H1 (cell line): ENCODE data around the gene SLC26A11. TPM values are rescaled to one million over a fixed set of nuclear protein-coding genes. Genes with fewer than 3 reads are reported as not detected.

Experiments
- CTCF ChIA-PET: fragments of 300-600 bp; sonication (Branson Sonifier 250); formaldehyde crosslinking; loops from one replicate; lab custom pipeline; 2021; ENCODE audit not compliant: partially characterized antibody; lab: Charles Lee
- POLR2A ChIA-PET: fragments of 300-600 bp; sonication (Branson Sonifier 250); formaldehyde crosslinking; loops from one replicate; lab custom pipeline; 2021; ENCODE audit warnings: inconsistent platforms; ENCODE audit not compliant: partially characterized antibody; lab: Charles Lee
- DNase-seq, 2 experiments: peaks; one replicate each; pipeline versions ENCODE4 v3.0.0 to v3.0.0-alpha.2; 2010 to 2022; ENCODE audit warnings: low spot score in 2 of 2, low read depth in 1 of 2, mixed read lengths in 1 of 2
- FAIRE-seq: peaks from 2 replicates; lab custom pipeline; 2011; peaks lifted over from hg19 to GRCh38; lab: Jason Lieb, UNC
- H2AFZ ChIP-seq: 2 replicates; pipeline ENCODE4 v1.8.1; 2012; ENCODE audit warnings: low read length, inconsistent platforms
- H2AK5ac ChIP-seq: 2 replicates; pipeline ENCODE4 v1.6.1; 2013; ENCODE audit warnings: low read depth, low read length
- H2BK120ac ChIP-seq: replicated peaks from 2 replicates; pipeline ENCODE3; 2013; ENCODE audit warnings: low read depth, low read length, inconsistent platforms
- H2BK12ac ChIP-seq: 2 replicates; pipeline ENCODE4 v1.6.1; 2013; ENCODE audit warnings: low read depth, low read length
- H2BK15ac ChIP-seq: 2 replicates; pipeline ENCODE4 v1.6.1; 2013; ENCODE audit warnings: low read length
- H2BK20ac ChIP-seq: 2 replicates; pipeline ENCODE4 v1.6.1; 2013; ENCODE audit warnings: low read length
- H2BK5ac ChIP-seq: 2 replicates; pipeline ENCODE4 v1.6.1; 2013; ENCODE audit warnings: low read depth, low read length
- H3K14ac ChIP-seq: 2 replicates; pipeline ENCODE4 v1.6.1; 2013; ENCODE audit warnings: inconsistent platforms; ENCODE audit not compliant: insufficient read length
- H3K18ac ChIP-seq: 2 replicates; pipeline ENCODE4 v1.6.1; 2013; ENCODE audit warnings: low read length; ENCODE audit errors: extremely low read depth
- H3K23ac ChIP-seq: 2 replicates; pipeline ENCODE4 v1.6.1; 2013; ENCODE audit warnings: inconsistent platforms; ENCODE audit not compliant: insufficient read length
- H3K23me2 ChIP-seq: 2 replicates; pipeline ENCODE4 v1.6.1; 2013; ENCODE audit warnings: low read depth, low read length
- H3K27ac ChIP-seq: 2 replicates; pipeline ENCODE4 v1.6.1; 2011; ENCODE audit warnings: low read depth, low read length, inconsistent platforms
- H3K27me3 ChIP-seq, 4 experiments: replicated peaks in 1 of 4; 1 replicate in 1 of 4; 2 replicates in 3 of 4; pipeline versions ENCODE4 v1.6.1 to v1.8.1; 2011 to 2013; ENCODE audit warnings: low read length in 3 of 4, mild to moderate bottlenecking in 3 of 4, inconsistent platforms in 2 of 4, mixed read lengths in 2 of 4, moderate library complexity in 1 of 4; ENCODE audit not compliant: control insufficient read depth in 3 of 4, insufficient read depth in 3 of 4; ENCODE audit errors: extremely low read depth in 1 of 4
- H3K36me3 ChIP-seq, 4 experiments: 2 replicates each; pipeline versions ENCODE4 v1.6.1 to v1.8.1; 2011 to 2013; ENCODE audit warnings: mild to moderate bottlenecking in 4 of 4, low read length in 3 of 4, moderate library complexity in 2 of 4, control low read depth in 1 of 4, inconsistent platforms in 1 of 4; ENCODE audit not compliant: insufficient read depth in 4 of 4, control insufficient read depth in 2 of 4
- H3K4ac ChIP-seq: replicated peaks from 2 replicates; pipeline ENCODE3; 2013; ENCODE audit warnings: low read length, low read depth, mixed read lengths, inconsistent platforms; ENCODE audit not compliant: insufficient read length
- H3K4me1 ChIP-seq, 4 experiments: replicated peaks in 1 of 4; 1 replicate in 1 of 4; 2 replicates in 3 of 4; pipeline versions ENCODE4 v1.6.1 to v1.8.1; 2011 to 2013; ENCODE audit warnings: low read length in 3 of 4, inconsistent platforms in 2 of 4, mixed read lengths in 1 of 4; ENCODE audit not compliant: insufficient read depth in 4 of 4, control insufficient read depth in 3 of 4
- H3K4me2 ChIP-seq, 2 experiments: 2 replicates each; pipeline versions ENCODE4 v1.6.1 to v1.8.1; 2011 to 2013; ENCODE audit warnings: low read depth in 2 of 2, low read length in 2 of 2, control low read depth in 1 of 2, inconsistent platforms in 1 of 2, mild to moderate bottlenecking in 1 of 2; ENCODE audit not compliant: insufficient read depth in 1 of 2
- H3K4me3 ChIP-seq, 4 experiments: fragments of 200-600, 300-600 bp in 1 of 4; sonication (generic), shearing (Covaris generic), sonication (Bioruptor Twin) in 1 of 4; 2 replicates each; pipeline versions ENCODE4 v1.5.1 to v1.8.1; 2011 to 2016; ENCODE audit warnings: low read length in 4 of 4, low read depth in 3 of 4, control low read depth in 2 of 4, inconsistent platforms in 2 of 4, mild to moderate bottlenecking in 2 of 4, mixed read lengths in 1 of 4, moderate library complexity in 1 of 4; ENCODE audit not compliant: insufficient read depth in 2 of 4; ENCODE audit errors: extremely low read depth in 1 of 4
- H3K56ac ChIP-seq: replicated peaks from 2 replicates; pipeline ENCODE3; 2013; ENCODE audit warnings: low read depth, mild to moderate bottlenecking, mixed read lengths, low read length, inconsistent platforms; ENCODE audit not compliant: insufficient read length
- H3K79me1 ChIP-seq: 2 replicates; pipeline ENCODE4 v1.6.1; 2013; ENCODE audit warnings: low read depth, low read length, control low read depth
- H3K79me2 ChIP-seq, 2 experiments: 2 replicates each; pipeline versions ENCODE4 v1.6.1 to v1.8.1; 2012 to 2013; ENCODE audit warnings: low read length in 2 of 2, mild to moderate bottlenecking in 2 of 2, inconsistent platforms in 1 of 2; ENCODE audit not compliant: insufficient read depth in 2 of 2, control insufficient read depth in 1 of 2
- H3K9ac ChIP-seq, 4 experiments: replicated peaks in 1 of 4; 1 replicate in 1 of 4; 2 replicates in 3 of 4; pipeline versions ENCODE4 v1.6.1 to v1.8.1; 2011 to 2013; ENCODE audit warnings: low read depth in 3 of 4, low read length in 3 of 4, control low read depth in 2 of 4, mild to moderate bottlenecking in 2 of 4, moderate library complexity in 2 of 4, inconsistent platforms in 1 of 4; ENCODE audit errors: extremely low read depth in 1 of 4
- H3K9me3 ChIP-seq, 2 experiments: 2 replicates each; pipeline versions ENCODE4 v1.6.1 to v1.8.1; 2012 to 2013; ENCODE audit warnings: mild to moderate bottlenecking in 2 of 2, moderate library complexity in 2 of 2, control low read depth in 1 of 2, inconsistent platforms in 1 of 2, low read depth in 1 of 2, low read length in 1 of 2, mixed read lengths in 1 of 2; ENCODE audit not compliant: insufficient read depth in 2 of 2
- H4K20me1 ChIP-seq, 2 experiments: replicated peaks in 1 of 2; 2 replicates each; pipeline versions ENCODE3 to v1.8.1; 2011 to 2013; ENCODE audit warnings: inconsistent platforms in 2 of 2, low read length in 2 of 2, mild to moderate bottlenecking in 1 of 2; ENCODE audit not compliant: insufficient read depth in 2 of 2, control insufficient read depth in 1 of 2
- H4K5ac ChIP-seq: 2 replicates; pipeline ENCODE4 v1.6.1; 2013; ENCODE audit warnings: low read length, low read depth, mixed read lengths, inconsistent platforms; ENCODE audit not compliant: insufficient read length
- H4K8ac ChIP-seq: 2 replicates; pipeline ENCODE4 v1.8.0; 2013; ENCODE audit warnings: mild to moderate bottlenecking, moderate library complexity, low read length, inconsistent platforms; ENCODE audit not compliant: insufficient read depth; ENCODE audit errors: extremely low read depth
- H4K91ac ChIP-seq: replicated peaks from 2 replicates; pipeline ENCODE3; 2013; ENCODE audit warnings: low read length, mixed read lengths, inconsistent platforms; ENCODE audit not compliant: insufficient read length
- PHF8 ChIP-seq: fragments of 200-600 bp; sonication (generic); conservative IDR thresholded peaks from 2 replicates; pipeline ENCODE4 v1.7.1; 2012; ENCODE audit warnings: low read depth, mild to moderate bottlenecking, inconsistent platforms, low read length, moderate library complexity
- POLR2AphosphoS5 ChIP-seq: IDR thresholded peaks from 2 replicates; pipeline ENCODE4 v1.6.1; 2011; ENCODE audit warnings: low read depth, low read length
- POU5F1 ChIP-seq: IDR thresholded peaks from 2 replicates; pipeline ENCODE4 v1.6.1; 2011; ENCODE audit warnings: low read depth, mild to moderate bottlenecking, low read length, moderate library complexity
- RBBP5 ChIP-seq: IDR thresholded peaks from 2 replicates; pipeline ENCODE4 v1.7.1; 2012; ENCODE audit warnings: low read depth, mild to moderate bottlenecking, inconsistent platforms, low read length, moderate library complexity, borderline replicate concordance
- RNF2 ChIP-seq: fragments of 200-900, 300-1000 bp; sonication (generic); IDR thresholded peaks from 2 replicates; pipeline ENCODE4 v1.7.1; 2016; ENCODE audit warnings: borderline replicate concordance, low read depth, mild to moderate bottlenecking, antibody characterized with exemption, low read length; ENCODE audit not compliant: poor library complexity, severe bottlenecking; ENCODE audit errors: missing control alignments
- SIN3A ChIP-seq, 2 experiments: IDR thresholded peaks in 1 of 2; conservative IDR thresholded peaks in 1 of 2; 2 replicates each; pipeline ENCODE4 v1.6.1; 2011 to 2012; ENCODE audit warnings: low read length in 2 of 2, improper control_type of control experiment in 1 of 2, low read depth in 1 of 2, mild to moderate bottlenecking in 1 of 2
- whole genome bisulfite sequencing, 2 experiments: shearing (Covaris generic) in 1 of 2; methylation state at CpG; one replicate each; pipeline versions ENCODE4 v1.1.6 to v1.1.7; 2013 to 2015; ENCODE audit warnings: low lambda C conversion rate in 2 of 2, mixed read lengths in 2 of 2, inconsistent platforms in 1 of 2, low coverage in 1 of 2, missing lambda C conversion rate in 1 of 2; ENCODE audit not compliant: insufficient replicate concordance in 2 of 2, insufficient coverage in 1 of 2, insufficient read length in 1 of 2; ENCODE audit errors: extremely low coverage in 1 of 2, missing lambda C conversion rate in 1 of 2; 5-methylcytosine and 5-hydroxymethylcytosine counted together
- polyA plus RNA-seq, 7 experiments: library from polyadenylated mRNA; depleted of rRNA in 3 of 7; stranded (reverse) in 5 of 7; unstranded in 2 of 7; fragments of >200 nt in 5 of 7; fragments of 200-250 nt in 2 of 7; gene quantifications; 1 replicate in 5 of 7; 2 replicates in 1 of 7; 4 replicates in 1 of 7; pipeline versions ENCODE4 v1.2.1 to v1.2.3, GENCODE V29; 2011 to 2013; ENCODE audit warnings: missing spikeins in 2 of 7, mixed read lengths in 2 of 7
- total RNA-seq: library from RNA; stranded (reverse); fragmentation: NEBNext Ultra II Directional; extraction: Animal tissue kit (Norgen Biotek cat#: 25700); gene quantifications from 2 replicates; pipeline ENCODE4 v1.2.1, GENCODE V29; 2021
- TF ChIP-seq, protein P1 (sequence below): IDR thresholded peaks from 2 replicates; pipeline ENCODE4 v1.6.1; 2011; ENCODE audit warnings: low read length, improper control_type of control experiment
- TF ChIP-seq, protein P2 (sequence below): IDR thresholded peaks from 2 replicates; pipeline ENCODE4 v1.6.1; 2012; ENCODE audit warnings: low read length, inconsistent platforms

Gene SLC26A11
- total and polyA plus RNA-seq, 2 of the 8 experiments (the other 6 are each of a cell fraction or from before 2014, with no cell fraction given) = 15.5 to 25.9 TPM

- Histone ChIP-seq H3K4me1 (no peaks in the 10 kb centered on the region), H2BK15ac (no peak overlapping the region), H3K79me2 (no peaks in the 10 kb centered on the region), H3K36me3 (peaks cover 0 to 8% (median 5%) of the 10 kb centered on the region in 4 experiments; a peak in 5 of 8 replicates), H4K5ac (no peak overlapping the region), H2BK5ac (no peak overlapping the region), H2AK5ac (no peak overlapping the region), H3K27me3 (no peaks in the 10 kb centered on the region), H2BK12ac (no peak overlapping the region), H3K4me2 (no peak overlapping the region), H3K4ac (no peak overlapping the region), H4K20me1 (peaks cover 0 to 3% of the 10 kb centered on the region in 2 experiments), H3K9ac (no peak overlapping the region), H4K8ac (no peak overlapping the region), H3K18ac (no peak overlapping the region), H3K4me3 (no peak overlapping the region), H4K91ac (no peak overlapping the region), H3K23ac (no peak overlapping the region), H3K27ac (no peak overlapping the region), H3K56ac (no peak overlapping the region), H3K79me1 (no peaks in the 10 kb centered on the region), H2BK20ac (no peak overlapping the region), H3K9me3 (no peaks in the 10 kb centered on the region; a peak in 1 of 4 replicates), H2BK120ac (no peak overlapping the region), H3K14ac (no peak overlapping the region), H3K23me2 (no peaks in the 10 kb centered on the region), H2AFZ (no peak overlapping the region)
- FAIRE-seq (no peak), DNase-seq (no peak)
- WGBS, 2 experiments = 96% methylated on average over 22 of the region's 27 CpGs; no CpG with 5 or more reads in 1 of the 2 experiments
- ChIA-PET CTCF (interaction anchor here (1.9 kb wide), 1 partner anchor 17 kb away, joined by 4 read pairs; no protein-coding TSS in a partner anchor), POLR2A (interaction anchor here (0.8 to 1.5 kb wide), 4 partner anchors 9 to 16 kb away, joined by 3 read pairs; no protein-coding TSS in a partner anchor)
- TF ChIP-seq SIN3A (conservative IDR thresholded peaks at IDR 0.05 in 1 of 2, IDR thresholded peaks at IDR 0.05 in 1 of 2; ENCODE audit: low read depth in 1 of 2, low read length in 2 of 2) (no peak), RBBP5 (no peak), POU5F1 (no peak), RNF2 (no peak), POLR2AphosphoS5 (no peak), PHF8 (no peak)
- TF ChIP-seq, protein P1, sequence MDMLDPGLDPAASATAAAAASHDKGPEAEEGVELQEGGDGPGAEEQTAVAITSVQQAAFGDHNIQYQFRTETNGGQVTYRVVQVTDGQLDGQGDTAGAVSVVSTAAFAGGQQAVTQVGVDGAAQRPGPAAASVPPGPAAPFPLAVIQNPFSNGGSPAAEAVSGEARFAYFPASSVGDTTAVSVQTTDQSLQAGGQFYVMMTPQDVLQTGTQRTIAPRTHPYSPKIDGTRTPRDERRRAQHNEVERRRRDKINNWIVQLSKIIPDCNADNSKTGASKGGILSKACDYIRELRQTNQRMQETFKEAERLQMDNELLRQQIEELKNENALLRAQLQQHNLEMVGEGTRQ = no peak
- TF ChIP-seq, protein P2, sequence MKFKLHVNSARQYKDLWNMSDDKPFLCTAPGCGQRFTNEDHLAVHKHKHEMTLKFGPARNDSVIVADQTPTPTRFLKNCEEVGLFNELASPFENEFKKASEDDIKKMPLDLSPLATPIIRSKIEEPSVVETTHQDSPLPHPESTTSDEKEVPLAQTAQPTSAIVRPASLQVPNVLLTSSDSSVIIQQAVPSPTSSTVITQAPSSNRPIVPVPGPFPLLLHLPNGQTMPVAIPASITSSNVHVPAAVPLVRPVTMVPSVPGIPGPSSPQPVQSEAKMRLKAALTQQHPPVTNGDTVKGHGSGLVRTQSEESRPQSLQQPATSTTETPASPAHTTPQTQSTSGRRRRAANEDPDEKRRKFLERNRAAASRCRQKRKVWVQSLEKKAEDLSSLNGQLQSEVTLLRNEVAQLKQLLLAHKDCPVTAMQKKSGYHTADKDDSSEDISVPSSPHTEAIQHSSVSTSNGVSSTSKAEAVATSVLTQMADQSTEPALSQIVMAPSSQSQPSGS = no peak
Measured at GRCh38 chr17:80245566-80246265, 25.5 kb downstream of the SLC26A11 start.
